ENCODE measurements around the gene TCF12.

Gene TCF12

DNA sequence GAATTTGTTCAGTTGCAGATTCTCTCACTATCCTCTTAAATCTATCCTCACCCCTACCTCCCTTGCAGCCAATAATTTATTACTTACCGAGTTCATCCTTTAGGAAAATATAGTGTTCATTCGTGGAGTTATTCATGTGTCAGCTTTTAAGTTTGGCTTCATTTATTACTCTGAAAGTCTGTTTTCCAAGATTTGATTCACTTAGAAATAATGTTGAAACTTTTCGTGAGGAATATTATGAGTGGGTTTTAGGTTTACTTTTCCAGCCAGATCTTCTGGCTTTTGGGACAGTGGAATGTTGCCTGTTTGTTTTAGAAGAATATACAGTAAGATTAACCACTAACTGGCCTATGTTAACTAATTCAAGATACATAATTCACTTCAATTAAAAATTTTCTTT, 296.9 kb downstream of the TCF12 start:
- ATAC-seq (no peak), DNase-seq (no peak)
- Mint-ChIP-seq H3K4me3 (no peak overlapping the region), H3K4me1 (peaks cover 24% of the 10 kb centered on the region), H3K27me3 (no peaks in the 10 kb centered on the region), H3K9me3 (no peaks in the 10 kb centered on the region), H3K36me3 (ENCODE audit: low read depth) (no peaks in the 10 kb centered on the region), H3K27ac (no peak overlapping the region)

DNA sequence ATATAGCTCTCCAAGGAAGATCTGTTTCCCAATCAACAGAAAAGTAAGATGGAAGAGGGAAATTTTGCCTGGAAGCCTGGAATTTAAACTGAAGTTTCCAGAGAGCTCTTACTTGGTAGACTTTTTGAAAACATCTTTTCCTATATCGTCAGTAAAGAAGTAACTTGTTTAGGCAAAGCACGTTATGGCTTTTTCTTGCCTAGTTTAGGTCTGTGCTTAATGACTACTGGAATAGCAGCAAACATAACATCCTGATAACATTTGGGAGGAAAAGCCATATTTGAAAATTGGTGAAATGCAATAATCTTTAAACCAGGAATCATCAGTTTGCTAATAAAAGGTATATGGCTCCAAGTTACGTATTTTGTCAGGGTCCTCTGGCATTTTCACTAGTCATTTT, 297.4 kb downstream of the TCF12 start:
- Mint-ChIP-seq H3K27ac (no peak overlapping the region), H3K4me1 (peaks cover 24% of the 10 kb centered on the region), H3K9me3 (no peaks in the 10 kb centered on the region), H3K36me3 (ENCODE audit: low read depth) (no peaks in the 10 kb centered on the region), H3K27me3 (no peaks in the 10 kb centered on the region), H3K4me3 (no peak overlapping the region)
- ATAC-seq (no peak), DNase-seq (no peak)

DNA sequence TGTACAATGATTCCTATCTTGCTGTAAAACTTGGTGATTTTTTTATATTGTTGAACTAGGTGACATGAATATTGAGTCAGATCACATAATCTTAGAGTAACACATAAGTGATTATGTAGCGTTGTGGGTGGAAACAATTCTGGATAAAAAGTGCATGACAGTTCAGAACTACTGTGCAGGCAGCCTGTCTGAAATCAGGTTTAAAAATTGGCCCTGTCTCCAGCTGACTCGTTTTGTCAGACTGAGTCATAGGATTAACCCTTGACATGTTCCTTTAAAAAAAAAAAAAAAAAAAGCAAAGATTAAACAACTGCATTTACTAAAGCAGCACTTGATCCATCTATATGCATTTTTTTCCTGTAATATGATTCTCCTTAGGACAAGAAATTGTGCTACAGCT, 297.8 kb downstream of the TCF12 start:
- DNase-seq (no peak), ATAC-seq (peak; percentile 80)
- peaks cover 24% of the 10 kb centered on the region for H3K4me1 Mint-ChIP-seq
- no peaks in the 10 kb centered on the region for H3K9me3 Mint-ChIP-seq
- H3K4me3 Mint-ChIP-seq = no peak overlapping the region
- no peaks in the 10 kb centered on the region for H3K27me3 Mint-ChIP-seq
- no peaks in the 10 kb centered on the region for H3K36me3 Mint-ChIP-seq (ENCODE audit: low read depth)
- H3K27ac Mint-ChIP-seq = no peak overlapping the region

DNA sequence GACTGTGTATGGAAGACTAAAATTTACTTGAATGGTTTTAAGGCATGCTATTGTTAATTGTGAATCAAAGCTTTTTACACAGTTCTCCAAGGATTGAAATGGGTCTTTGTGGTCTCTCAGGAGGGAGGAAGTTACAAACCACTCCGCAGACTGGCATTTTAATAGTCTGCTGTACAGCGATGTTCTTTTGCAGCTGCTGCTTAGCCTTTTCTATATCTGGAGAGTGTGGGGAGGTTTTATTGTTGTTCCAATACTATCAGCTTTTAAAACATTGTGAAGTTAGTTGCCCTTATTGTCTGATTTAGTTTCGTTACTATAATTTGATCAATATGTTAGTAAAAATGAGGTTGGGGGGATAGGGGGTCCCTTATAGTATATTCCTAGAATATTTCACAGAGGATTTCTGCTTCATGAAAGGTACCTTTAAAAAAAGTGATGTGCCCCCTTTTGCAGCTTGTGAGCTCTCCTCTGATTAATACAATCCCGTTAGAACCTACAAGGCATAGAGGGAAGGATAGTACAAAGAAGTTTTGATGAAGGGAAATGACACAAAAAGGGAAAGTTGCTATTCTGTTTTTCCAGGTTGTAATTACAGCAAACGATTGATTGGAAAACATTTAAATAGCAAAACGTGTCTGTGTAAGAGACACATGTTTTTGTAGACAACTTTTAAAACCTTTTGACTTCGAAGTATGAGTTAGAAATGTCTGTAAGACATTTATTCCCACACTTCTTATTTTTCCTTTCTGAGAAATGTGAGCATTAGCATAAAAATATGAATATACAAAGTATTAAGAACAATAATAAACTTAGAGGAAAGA, 299.5 kb downstream of the TCF12 start:
- ATAC-seq = no peak
- Mint-ChIP-seq H3K4me1 (peaks cover 27% of the 10 kb centered on the region), H3K4me3 (no peak overlapping the region)

DNA sequence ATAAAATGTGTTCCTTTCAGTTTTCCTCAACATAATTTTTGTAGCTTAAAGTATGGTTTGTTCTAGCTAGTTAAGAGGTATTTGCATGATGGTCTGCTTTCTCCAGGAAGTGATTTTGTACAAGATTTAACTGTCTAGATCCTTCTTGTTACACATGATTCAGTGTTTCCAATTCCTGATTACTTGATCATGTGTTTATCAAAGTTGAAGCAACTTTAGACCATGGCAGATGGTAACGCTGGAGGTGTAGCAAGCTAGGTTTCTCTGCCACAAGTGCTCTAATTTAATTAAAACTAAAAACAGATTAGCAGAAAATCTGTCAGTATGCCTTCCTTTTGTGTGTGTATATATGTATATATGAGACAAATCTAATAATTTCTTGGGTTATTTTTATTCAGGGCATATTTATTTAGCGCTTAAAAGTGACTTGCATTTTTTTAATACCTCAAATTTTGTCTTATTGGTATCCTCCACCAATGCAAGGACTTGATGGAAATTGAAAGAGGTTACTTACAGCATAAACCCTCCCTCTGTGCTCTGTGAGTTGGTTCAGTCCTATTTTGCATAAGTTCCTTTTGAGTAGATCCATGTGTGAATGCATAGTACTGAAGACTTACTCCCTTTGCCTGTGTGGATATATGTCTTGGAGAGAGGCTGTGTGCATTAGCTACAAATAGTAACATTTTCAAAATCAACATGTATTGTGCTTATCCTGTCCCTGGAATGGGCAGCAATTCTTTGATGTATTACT, 300.6 kb downstream of the TCF12 start:
- DNase-seq (no peak), ATAC-seq (no peak)
- Mint-ChIP-seq H3K4me3 (no peak overlapping the region), H3K9me3 (no peaks in the 10 kb centered on the region), H3K27ac (no peak overlapping the region), H3K36me3 (ENCODE audit: low read depth) (no peaks in the 10 kb centered on the region), H3K4me1 (peaks cover 32% of the 10 kb centered on the region), H3K27me3 (no peaks in the 10 kb centered on the region)

More for the DNA sequence above, 299.5 kb downstream of the TCF12 start:
- DNase-seq = no peak
- Mint-ChIP-seq H3K9me3 (no peaks in the 10 kb centered on the region), H3K27ac (no peak overlapping the region), H3K36me3 (ENCODE audit: low read depth) (no peaks in the 10 kb centered on the region), H3K27me3 (no peaks in the 10 kb centered on the region)

DNA sequence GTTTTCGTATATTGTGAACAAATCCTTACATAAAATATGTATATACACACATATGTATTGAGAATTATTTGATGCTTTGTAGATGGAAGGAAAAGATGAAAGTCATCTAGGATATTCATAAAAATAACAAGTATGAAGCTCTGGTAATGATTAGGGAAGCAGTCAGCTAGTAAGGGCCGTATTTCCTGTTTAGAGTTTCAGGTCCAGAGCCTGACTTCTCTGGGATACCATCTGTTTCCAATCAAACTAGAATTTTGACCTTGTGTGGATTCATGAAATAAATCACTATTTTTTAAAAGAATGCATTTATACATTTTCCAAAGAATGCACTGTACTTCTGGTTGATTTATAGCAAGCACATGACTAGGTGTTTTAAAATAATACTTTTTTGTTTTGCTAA, 301.8 kb downstream of the TCF12 start:
- DNase-seq = no peak
- peaks cover 41% of the 10 kb centered on the region for H3K4me1 Mint-ChIP-seq
- no peaks in the 10 kb centered on the region for H3K36me3 Mint-ChIP-seq (ENCODE audit: low read depth)
- no peaks in the 10 kb centered on the region for H3K9me3 Mint-ChIP-seq
- H3K27me3 Mint-ChIP-seq = no peaks in the 10 kb centered on the region
- no peak for ATAC-seq
- H3K27ac Mint-ChIP-seq = no peak overlapping the region
- H3K4me3 Mint-ChIP-seq = no peak overlapping the region

DNA sequence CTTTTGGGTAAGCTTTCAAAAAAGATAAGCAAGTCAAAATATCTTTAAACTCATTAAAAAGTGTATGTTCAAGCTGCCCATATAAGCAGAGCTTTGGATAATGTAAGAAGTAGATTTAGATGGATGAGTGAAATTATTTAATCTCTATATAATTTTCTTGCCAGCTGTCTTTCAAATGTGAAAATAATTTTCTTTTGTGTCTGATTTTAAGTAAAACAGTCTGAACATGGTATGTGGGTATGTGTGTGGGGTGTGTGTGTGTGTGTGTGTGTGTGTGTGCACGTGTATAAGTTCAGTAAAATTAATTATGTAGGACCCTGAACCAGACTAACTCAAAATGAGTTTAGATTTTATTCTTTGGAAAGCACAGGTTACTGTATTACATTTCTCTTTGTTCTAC, 302.7 kb downstream of the TCF12 start:
- peaks cover 40% of the 10 kb centered on the region for H3K4me1 Mint-ChIP-seq

DNA sequence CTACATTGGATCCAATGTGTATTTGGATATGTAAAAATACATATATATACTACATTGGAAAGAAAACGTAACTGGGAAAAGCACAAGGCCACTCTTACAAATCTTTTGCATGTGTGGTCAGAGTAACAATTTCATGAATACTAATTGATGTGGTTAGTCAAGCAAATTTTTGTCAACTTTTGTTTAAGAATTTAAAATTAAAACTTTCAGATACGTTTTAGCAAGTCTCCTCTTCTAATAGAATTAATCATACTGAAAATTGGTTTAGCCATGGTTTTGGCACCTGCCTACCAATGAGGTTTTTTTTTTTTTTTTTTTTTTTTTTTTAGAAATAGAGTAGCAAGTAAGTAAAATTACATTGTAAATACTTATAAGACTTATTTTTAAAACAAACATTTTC, 304.9 kb downstream of the TCF12 start:
- H3K27ac Mint-ChIP-seq = no peak overlapping the region
- no peaks in the 10 kb centered on the region for H3K36me3 Mint-ChIP-seq (ENCODE audit: low read depth)
- DNase-seq (no peak), ATAC-seq (no peak)
- no peaks in the 10 kb centered on the region for H3K9me3 Mint-ChIP-seq
- no peaks in the 10 kb centered on the region for H3K27me3 Mint-ChIP-seq
- H3K4me1 Mint-ChIP-seq = peaks cover 41% of the 10 kb centered on the region
- H3K4me3 Mint-ChIP-seq = no peak overlapping the region

More for the DNA sequence above, 302.7 kb downstream of the TCF12 start:
- Mint-ChIP-seq H3K36me3 (ENCODE audit: low read depth) (no peaks in the 10 kb centered on the region), H3K27ac (no peak overlapping the region), H3K27me3 (no peaks in the 10 kb centered on the region), H3K9me3 (no peaks in the 10 kb centered on the region), H3K4me3 (no peak overlapping the region)
- no peak for DNase-seq
- ATAC-seq = no peak

DNA sequence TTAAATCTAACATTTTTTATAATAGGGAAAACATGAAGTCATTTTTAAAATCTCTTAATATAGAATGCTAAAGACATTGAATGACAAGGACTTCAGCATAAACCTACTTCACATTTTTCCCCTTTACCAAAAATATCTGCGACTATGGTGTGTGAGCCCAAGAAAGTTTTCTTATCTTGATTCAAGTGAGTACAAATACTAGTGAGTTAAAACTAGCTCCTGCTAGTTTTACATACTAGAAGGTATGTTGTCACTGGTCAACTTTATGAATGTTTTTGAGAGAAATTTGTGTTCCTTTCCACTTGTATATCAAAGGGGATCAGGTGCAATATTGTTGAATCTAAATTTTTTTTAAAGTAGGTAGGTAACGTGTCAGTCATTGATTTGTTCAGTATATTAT, 305.4 kb downstream of the TCF12 start:
- DNase-seq = no peak
- Mint-ChIP-seq H3K27me3 (no peaks in the 10 kb centered on the region), H3K9me3 (no peaks in the 10 kb centered on the region), H3K27ac (no peak overlapping the region), H3K4me3 (no peak overlapping the region), H3K36me3 (ENCODE audit: low read depth) (no peaks in the 10 kb centered on the region), H3K4me1 (peaks cover 37% of the 10 kb centered on the region)
- ATAC-seq = no peak

DNA sequence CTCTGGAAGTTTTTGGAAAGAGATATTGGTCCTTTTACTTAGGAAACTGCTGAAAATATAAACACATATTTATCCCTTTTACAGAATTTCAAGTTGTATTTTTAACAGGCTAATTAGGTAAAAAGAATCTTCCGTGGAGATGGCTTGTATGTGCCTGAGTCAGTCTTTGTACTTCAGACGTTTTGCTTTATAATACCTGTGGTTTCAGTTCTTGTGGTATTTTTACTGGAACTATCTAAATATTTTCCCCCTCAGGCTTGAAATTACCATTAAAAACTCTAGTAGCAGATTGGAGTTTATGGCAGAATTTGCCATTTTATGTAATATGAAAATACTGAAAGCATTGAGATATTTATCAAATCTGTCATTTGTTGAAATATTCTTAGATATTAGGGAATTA, 306.2 kb downstream of the TCF12 start:
- Mint-ChIP-seq H3K27ac (no peak overlapping the region), H3K4me1 (peaks cover 32% of the 10 kb centered on the region), H3K4me3 (no peak overlapping the region), H3K9me3 (no peaks in the 10 kb centered on the region), H3K36me3 (ENCODE audit: low read depth) (no peaks in the 10 kb centered on the region), H3K27me3 (no peaks in the 10 kb centered on the region)
- ATAC-seq (no peak), DNase-seq (no peak)

DNA sequence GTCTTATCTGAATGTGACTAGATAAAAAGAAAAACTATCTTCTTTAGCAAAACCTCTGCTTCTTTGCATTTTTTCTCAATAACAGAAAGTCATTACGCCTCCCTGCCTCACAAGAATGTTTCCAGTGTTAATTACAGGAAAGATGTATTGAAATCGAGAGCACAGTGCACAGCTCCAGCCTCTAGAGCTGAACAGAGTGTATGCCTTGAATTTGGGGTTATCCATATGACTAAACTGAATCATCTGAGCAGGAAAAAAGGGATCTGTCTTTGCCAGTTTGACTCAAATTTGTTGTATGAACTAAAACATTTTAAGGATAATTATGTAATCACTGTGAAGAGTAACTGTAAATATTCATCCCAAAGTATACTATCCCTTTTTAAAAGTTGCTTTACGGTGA, 308.7 kb downstream of the TCF12 start:
- Mint-ChIP-seq H3K9me3 (no peaks in the 10 kb centered on the region), H3K27ac (no peak overlapping the region), H3K36me3 (ENCODE audit: low read depth) (no peaks in the 10 kb centered on the region), H3K27me3 (no peaks in the 10 kb centered on the region), H3K4me3 (no peak overlapping the region), H3K4me1 (peaks cover 32% of the 10 kb centered on the region)
- no peak for ATAC-seq
- no peak for DNase-seq

DNA sequence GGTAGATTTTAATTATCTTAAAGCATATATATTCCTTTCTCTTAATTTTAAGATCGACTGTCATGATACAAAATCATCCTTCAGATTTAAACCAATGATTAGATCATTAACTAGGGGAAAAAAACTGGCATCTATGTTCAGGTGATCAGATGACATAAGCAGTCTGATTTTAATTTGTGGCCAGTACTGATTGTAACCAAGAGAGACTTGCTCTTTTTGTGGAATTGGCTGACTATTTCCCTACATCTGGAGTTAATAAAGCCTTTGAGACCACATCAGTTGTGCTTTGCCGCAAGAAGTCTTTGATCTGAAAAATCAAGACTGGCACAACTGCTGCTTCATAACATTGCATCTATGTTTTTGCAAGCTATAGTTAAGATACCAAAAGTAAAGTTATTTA, 309.5 kb downstream of the TCF12 start:
- no peak for DNase-seq
- ATAC-seq = no peak

DNA sequence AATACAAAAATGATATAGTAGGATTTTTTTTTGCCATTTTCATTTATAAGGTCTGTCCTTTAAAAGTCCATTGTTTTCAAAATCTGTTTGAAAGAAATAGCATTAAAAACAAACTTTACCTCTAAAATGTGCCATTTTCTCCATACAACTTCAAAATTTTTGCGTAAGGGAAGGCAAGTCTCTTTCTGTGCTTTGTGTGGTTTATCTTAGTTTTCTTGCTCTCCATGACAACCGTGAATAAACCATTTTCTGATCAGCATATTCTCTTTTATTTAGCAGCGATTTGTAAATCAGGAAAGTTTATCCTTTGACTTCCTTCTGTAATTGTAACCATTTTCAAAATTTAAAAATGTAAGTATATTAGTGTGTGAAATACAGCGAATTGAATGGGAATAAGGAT, 310.0 kb downstream of the TCF12 start:
- DNase-seq (no peak), ATAC-seq (no peak)
- Mint-ChIP-seq H3K9me3 (no peaks in the 10 kb centered on the region), H3K4me3 (no peak overlapping the region), H3K27ac (no peak overlapping the region), H3K4me1 (peaks cover 25% of the 10 kb centered on the region), H3K27me3 (no peaks in the 10 kb centered on the region), H3K36me3 (ENCODE audit: low read depth) (peaks cover 6% of the 10 kb centered on the region)

More for the DNA sequence above, 309.5 kb downstream of the TCF12 start:
- Mint-ChIP-seq H3K27me3 (no peaks in the 10 kb centered on the region), H3K36me3 (ENCODE audit: low read depth) (peaks cover 6% of the 10 kb centered on the region), H3K4me3 (no peak overlapping the region), H3K4me1 (peaks cover 29% of the 10 kb centered on the region), H3K9me3 (no peaks in the 10 kb centered on the region), H3K27ac (no peak overlapping the region)

DNA sequence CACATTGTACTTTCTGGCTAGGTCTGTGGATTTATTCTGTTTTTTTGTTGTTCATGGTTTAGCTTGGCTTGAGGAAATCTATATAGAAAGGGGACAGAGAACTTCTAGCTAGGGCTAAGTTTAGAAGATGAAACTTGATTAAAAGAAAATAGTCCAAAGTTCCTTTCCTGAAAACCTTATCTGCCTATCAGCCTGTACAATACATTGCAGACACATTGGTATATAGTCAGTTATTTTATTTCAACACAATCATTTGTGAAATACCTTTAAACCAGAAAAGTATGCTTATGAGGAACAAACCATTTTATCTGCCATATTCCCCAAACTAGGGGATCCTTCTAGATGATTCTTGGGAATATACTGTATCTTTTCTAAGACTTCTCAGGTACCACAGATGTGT, 310.6 kb downstream of the TCF12 start:
- ATAC-seq (no peak), DNase-seq (no peak)

DNA sequence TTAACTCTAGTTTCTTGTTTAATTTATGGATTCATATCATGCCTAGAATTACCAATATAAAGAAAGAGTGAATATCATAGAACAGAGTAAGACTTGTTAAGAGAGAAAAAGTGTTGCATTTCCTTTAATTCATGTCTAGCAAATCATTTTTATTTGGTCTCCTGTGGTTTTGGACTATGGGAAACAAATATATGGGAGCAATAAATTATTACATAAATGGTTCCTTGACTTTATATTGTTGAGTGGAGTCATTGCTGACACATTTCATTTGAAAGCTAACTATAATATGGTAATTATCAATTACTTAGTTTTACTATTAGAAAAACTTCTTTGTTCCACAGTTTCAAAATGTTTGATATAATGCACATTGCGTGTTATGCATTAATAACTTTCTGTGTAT, 313.1 kb downstream of the TCF12 start:
- ATAC-seq (no peak), DNase-seq (no peak)
- Mint-ChIP-seq H3K4me3 (no peak overlapping the region), H3K36me3 (ENCODE audit: low read depth) (peaks cover 28% of the 10 kb centered on the region), H3K4me1 (peaks cover 11% of the 10 kb centered on the region), H3K27ac (no peak overlapping the region), H3K27me3 (no peaks in the 10 kb centered on the region), H3K9me3 (no peaks in the 10 kb centered on the region)

More for the DNA sequence above, 310.6 kb downstream of the TCF12 start:
- no peaks in the 10 kb centered on the region for H3K9me3 Mint-ChIP-seq
- H3K4me3 Mint-ChIP-seq = no peak overlapping the region
- peaks cover 22% of the 10 kb centered on the region for H3K4me1 Mint-ChIP-seq
- no peak overlapping the region for H3K27ac Mint-ChIP-seq
- H3K36me3 Mint-ChIP-seq (ENCODE audit: low read depth) = peaks cover 13% of the 10 kb centered on the region
- no peaks in the 10 kb centered on the region for H3K27me3 Mint-ChIP-seq

All from activated naive CD8-positive, alpha-beta T cell treated with anti-CD3 and anti-CD28 coated beads, Interleukin-2, amount 50 U/mL, for 24 hours (primary cell).